Sigmoid colon (tissue), 4 donors: ENCODE measurements around the gene RTN4RL2.

ENCODE experiments used
- CTCF ChIP-seq, 4 experiments: fragments of 450-650 bp in 3 of 4; fragments of 200-600 bp in 1 of 4; IDR thresholded peaks; one replicate each; pipeline ENCODE4 v1.5.1; 2016 to 2019; ENCODE audit warnings: antibody characterized with exemption in 4 of 4, mild to moderate bottlenecking in 3 of 4, moderate library complexity in 2 of 4
- EP300 ChIP-seq, 4 donors: sonication (generic); formaldehyde crosslinking; IDR thresholded peaks; one replicate each; pipeline ENCODE4 v1.6.1; 2017; ENCODE audit warnings: antibody characterized with exemption in 4 of 4
- POLR2A ChIP-seq, 2 donors: fragments of 450-650 bp; IDR thresholded peaks; one replicate each; pipeline ENCODE4 v1.6.1; 2016; ENCODE audit warnings: antibody characterized with exemption in 2 of 2, mild to moderate bottlenecking in 2 of 2, moderate library complexity in 2 of 2
- POLR2AphosphoS5 ChIP-seq, 4 donors: sonication (generic); formaldehyde crosslinking; IDR thresholded peaks; one replicate each; pipeline ENCODE4 v1.6.1; 2017; ENCODE audit warnings: antibody characterized with exemption in 4 of 4

- TF ChIP-seq POLR2A (IDR thresholded peaks at IDR 0.05), result no peak
- no peak for TF ChIP-seq CTCF (IDR thresholded peaks at IDR 0.05)
- TF ChIP-seq EP300 (IDR thresholded peaks at IDR 0.05), result no peak
- TF ChIP-seq POLR2AphosphoS5 (IDR thresholded peaks at IDR 0.05), result no peak
Measured at GRCh38 chr11:57428643-57429042, 31.7 kb upstream of the RTN4RL2 start.
